ENCODE measurements around the gene GDPD4.

Gene GDPD4

DNA sequence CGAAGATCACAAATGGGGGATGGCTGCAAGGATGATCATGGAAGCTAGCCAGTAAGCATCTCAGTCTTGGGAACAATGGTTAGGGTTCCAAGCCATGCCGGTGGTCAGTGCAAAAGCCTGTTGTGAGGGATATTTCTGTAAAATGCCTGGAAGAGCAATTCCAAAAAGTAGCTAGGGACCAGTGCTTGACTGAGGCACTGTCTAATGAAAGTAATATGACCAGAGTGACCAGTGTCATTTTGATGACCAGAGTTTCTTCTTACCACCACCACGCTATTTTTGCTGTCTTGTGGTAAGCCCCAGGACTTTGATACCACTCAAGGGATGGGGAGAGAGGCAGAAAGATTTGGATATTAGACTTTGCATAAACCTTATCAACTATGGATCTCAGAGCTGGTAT, 18.4 kb downstream of the GDPD4 start:
- Histone ChIP-seq H4K20me1 (ENCODE audit: low read depth, low read length) (no peaks in the 10 kb centered on the region), H3K9me3 (ENCODE audit: insufficient read depth, low read length) (no peaks in the 10 kb centered on the region), H3F3A (ENCODE audit: insufficient read depth) (no peaks in the 10 kb centered on the region), H3K9ac (ENCODE audit: low read length) (no peak overlapping the region), H3K27ac (ENCODE audit: low read depth, low read length) (no peak overlapping the region), H3K9me2 (replicated peaks; ENCODE audit: insufficient read depth, low read length) (no peaks in the 10 kb centered on the region), H3K4me2 (ENCODE audit: low read depth, low read length, poor library complexity, severe bottlenecking) (no peak overlapping the region), H2AFZ (ENCODE audit: low read depth, low read length, severe bottlenecking) (no peak overlapping the region), H3K4me3 (ENCODE audit: insufficient read depth, low read length, poor library complexity, severe bottlenecking) (no peak overlapping the region), H3K36me3 (ENCODE audit: low read length) (no peaks in the 10 kb centered on the region), H3K27me3 (ENCODE audit: low read length) (no peaks in the 10 kb centered on the region), H3K79me2 (ENCODE audit: insufficient read depth, low read length) (no peaks in the 10 kb centered on the region)
- TF ChIP-seq, protein P1, sequence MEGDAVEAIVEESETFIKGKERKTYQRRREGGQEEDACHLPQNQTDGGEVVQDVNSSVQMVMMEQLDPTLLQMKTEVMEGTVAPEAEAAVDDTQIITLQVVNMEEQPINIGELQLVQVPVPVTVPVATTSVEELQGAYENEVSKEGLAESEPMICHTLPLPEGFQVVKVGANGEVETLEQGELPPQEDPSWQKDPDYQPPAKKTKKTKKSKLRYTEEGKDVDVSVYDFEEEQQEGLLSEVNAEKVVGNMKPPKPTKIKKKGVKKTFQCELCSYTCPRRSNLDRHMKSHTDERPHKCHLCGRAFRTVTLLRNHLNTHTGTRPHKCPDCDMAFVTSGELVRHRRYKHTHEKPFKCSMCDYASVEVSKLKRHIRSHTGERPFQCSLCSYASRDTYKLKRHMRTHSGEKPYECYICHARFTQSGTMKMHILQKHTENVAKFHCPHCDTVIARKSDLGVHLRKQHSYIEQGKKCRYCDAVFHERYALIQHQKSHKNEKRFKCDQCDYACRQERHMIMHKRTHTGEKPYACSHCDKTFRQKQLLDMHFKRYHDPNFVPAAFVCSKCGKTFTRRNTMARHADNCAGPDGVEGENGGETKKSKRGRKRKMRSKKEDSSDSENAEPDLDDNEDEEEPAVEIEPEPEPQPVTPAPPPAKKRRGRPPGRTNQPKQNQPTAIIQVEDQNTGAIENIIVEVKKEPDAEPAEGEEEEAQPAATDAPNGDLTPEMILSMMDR (IDR thresholded peaks at IDR 0.05; ENCODE audit: insufficient read depth, low read length, poor library complexity, severe bottlenecking), result no peak
- TF ChIP-seq EZH2phosphoT487 (conservative IDR thresholded peaks at IDR 0.05; ENCODE audit: low read length), result no peak

DNA sequence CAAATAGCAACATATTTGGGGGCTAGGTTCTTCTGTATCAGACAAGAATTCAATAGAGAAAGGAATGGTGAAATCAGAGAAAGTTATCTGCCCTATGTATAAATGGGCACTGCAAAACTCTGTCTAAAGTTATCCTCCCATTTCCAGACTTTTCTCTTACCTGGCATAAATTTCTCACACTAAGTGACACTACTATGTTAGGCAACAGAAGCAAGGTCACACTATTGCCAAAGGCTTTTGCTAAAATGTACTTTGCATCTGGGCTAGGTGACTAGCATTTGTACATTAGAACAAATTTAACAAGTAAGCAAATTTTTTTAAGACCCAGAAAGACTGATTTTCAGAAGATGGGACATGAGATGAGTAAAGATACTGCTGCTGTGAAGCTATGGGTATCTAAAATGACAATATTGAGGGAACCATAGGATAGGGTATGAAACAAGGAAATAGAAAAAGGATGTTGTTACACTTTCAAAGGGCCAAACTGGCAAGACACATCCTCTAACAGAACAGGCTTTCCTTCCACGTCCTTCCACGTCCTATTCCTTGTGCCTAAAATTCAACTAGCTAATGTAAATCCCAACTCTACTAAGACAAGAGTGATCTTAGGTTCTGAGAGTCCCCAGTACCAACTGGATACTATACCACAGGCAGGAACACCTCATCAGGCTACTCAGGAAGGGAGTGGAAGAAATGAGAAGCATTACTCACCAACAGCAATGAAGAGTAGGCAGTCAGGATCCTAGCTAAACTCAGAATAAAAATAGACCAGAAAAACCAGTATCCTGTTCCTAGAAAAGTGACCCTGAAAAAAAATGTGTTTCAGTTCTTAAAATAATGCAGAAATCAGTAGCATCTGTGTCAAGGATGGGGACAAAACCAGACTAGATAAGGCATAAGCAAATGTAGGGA, 22.6 kb downstream of the GDPD4 start:
- Histone ChIP-seq H3K27ac (ENCODE audit: low read depth, low read length) (no peak overlapping the region), H2AFZ (ENCODE audit: low read depth, low read length, severe bottlenecking) (no peak overlapping the region), H3K4me3 (ENCODE audit: insufficient read depth, low read length, poor library complexity, severe bottlenecking) (no peak overlapping the region), H3K36me3 (ENCODE audit: low read length) (no peaks in the 10 kb centered on the region), H3K79me2 (ENCODE audit: insufficient read depth, low read length) (no peaks in the 10 kb centered on the region), H3K9ac (ENCODE audit: low read length) (no peak overlapping the region), H3F3A (ENCODE audit: insufficient read depth) (no peaks in the 10 kb centered on the region), H3K9me2 (replicated peaks; ENCODE audit: insufficient read depth, low read length) (no peaks in the 10 kb centered on the region), H3K4me2 (ENCODE audit: low read depth, low read length, poor library complexity, severe bottlenecking) (no peak overlapping the region), H3K9me3 (ENCODE audit: insufficient read depth, low read length) (no peaks in the 10 kb centered on the region), H4K20me1 (ENCODE audit: low read depth, low read length) (no peaks in the 10 kb centered on the region), H3K27me3 (ENCODE audit: low read length) (no peaks in the 10 kb centered on the region)
- TF ChIP-seq EZH2phosphoT487 (conservative IDR thresholded peaks at IDR 0.05; ENCODE audit: low read length), result no peak
- TF ChIP-seq, protein P1 (IDR thresholded peaks at IDR 0.05; ENCODE audit: insufficient read depth, low read length, poor library complexity, severe bottlenecking), result no peak

GRCh38 chr11:77276271-77276670, 25.2 kb downstream of the GDPD4 start:
- H3K36me3 ChIP-seq (ENCODE audit: low read length), result no peaks in the 10 kb centered on the region
- H3K4me3 ChIP-seq (ENCODE audit: insufficient read depth, low read length, poor library complexity, severe bottlenecking), result no peak overlapping the region
- TF ChIP-seq, protein P1 (IDR thresholded peaks at IDR 0.05; ENCODE audit: insufficient read depth, low read length, poor library complexity, severe bottlenecking), result no peak
- no peak overlapping the region for H3K27ac ChIP-seq (ENCODE audit: low read depth, low read length)
- H2AFZ ChIP-seq (ENCODE audit: low read depth, low read length, severe bottlenecking), result no peak overlapping the region
- H4K20me1 ChIP-seq (ENCODE audit: low read depth, low read length), result no peaks in the 10 kb centered on the region
- no peaks in the 10 kb centered on the region for H3F3A ChIP-seq (ENCODE audit: insufficient read depth)
- no peak overlapping the region for H3K9ac ChIP-seq (ENCODE audit: low read length)
- H3K27me3 ChIP-seq (ENCODE audit: low read length), result no peaks in the 10 kb centered on the region
- H3K9me2 ChIP-seq (replicated peaks; ENCODE audit: insufficient read depth, low read length), result no peaks in the 10 kb centered on the region
- H3K79me2 ChIP-seq (ENCODE audit: insufficient read depth, low read length), result no peaks in the 10 kb centered on the region
- no peak overlapping the region for H3K4me2 ChIP-seq (ENCODE audit: low read depth, low read length, poor library complexity, severe bottlenecking)
- H3K9me3 ChIP-seq (ENCODE audit: insufficient read depth, low read length), result no peaks in the 10 kb centered on the region

All from SU-DHL-6 (cell line).